A673 (cell line): Measurements from ENCODE around the gene GPR39. TPM values are rescaled to one million over a fixed set of nuclear protein-coding genes. Genes with fewer than 3 reads are reported as not detected.

ENCODE experiments used
- BruUV-seq: library from RNA; stranded (reverse); fragments of 400-500 nt; replicated peaks from 2 replicates; lab custom pipeline; 2021; lab: Mats Ljungman, UMichigan
- CTCF ChIA-PET: fragments of 300-600 bp; sonication (Branson Sonifier 250); formaldehyde crosslinking; loops from one replicate; lab custom pipeline; 2022; ENCODE audit warnings: antibody characterized with exemption; lab: Charles Lee
- POLR2A ChIA-PET: fragments of 300-600 bp; sonication (Branson Sonifier 250); formaldehyde crosslinking; loops from one replicate; lab custom pipeline; 2022; ENCODE audit warnings: antibody characterized with exemption; ENCODE audit not compliant: low non-redundant PET; lab: Charles Lee
- DNase-seq: peaks from one replicate; pipeline ENCODE4 v3.0.0-alpha.2; 2015; ENCODE audit warnings: low spot score
- H3K27ac ChIP-seq: fragments of 200-600 bp; sonication (generic); 2 replicates; pipeline ENCODE4 v1.5.1; 2016; ENCODE audit warnings: mixed run types, low read depth, mild to moderate bottlenecking, mixed read lengths, antibody characterized with exemption, low read length; ENCODE audit not compliant: poor library complexity, severe bottlenecking
- H3K27me3 ChIP-seq: fragments of 200-600 bp; sonication (generic); replicated peaks from 2 replicates; pipeline ENCODE4 v1.6.1; 2017; ENCODE audit warnings: mixed run types, low read depth, mild to moderate bottlenecking, mixed read lengths, antibody characterized with exemption, low read length; ENCODE audit not compliant: insufficient read depth, poor library complexity
- H3K36me3 ChIP-seq: fragments of 200-600 bp; sonication (generic); 2 replicates; pipeline ENCODE4 v1.6.1; 2016; ENCODE audit warnings: mixed run types, mild to moderate bottlenecking, mixed read lengths, antibody characterized with exemption, low read length; ENCODE audit not compliant: insufficient read depth, poor library complexity, severe bottlenecking
- H3K4me1 ChIP-seq: fragments of 200-600 bp; sonication (generic); 2 replicates; pipeline ENCODE4 v1.6.1; 2017; ENCODE audit warnings: mixed run types, mild to moderate bottlenecking, mixed read lengths, antibody characterized with exemption, low read length; ENCODE audit not compliant: insufficient read depth, poor library complexity, severe bottlenecking
- H3K4me3 ChIP-seq: fragments of 200-600 bp; sonication (generic); 2 replicates; pipeline ENCODE4 v1.5.1; 2016; ENCODE audit warnings: low read depth, mixed run types, mild to moderate bottlenecking, mixed read lengths, low read length; ENCODE audit not compliant: poor library complexity, severe bottlenecking
- H3K9me3 ChIP-seq: fragments of 200-600 bp; sonication (generic); 2 replicates; pipeline ENCODE4 v1.6.1; 2016; ENCODE audit warnings: mixed run types, low read depth, mild to moderate bottlenecking, mixed read lengths, antibody characterized with exemption, low read length; ENCODE audit not compliant: poor library complexity, severe bottlenecking
- CTCF ChIP-seq: fragments of 300-800, 200-600 bp; sonication (generic); conservative IDR thresholded peaks from 2 replicates; pipeline ENCODE4 v1.5.1; 2017; ENCODE audit warnings: low read depth, mild to moderate bottlenecking, antibody characterized with exemption, low read length, moderate library complexity, mixed read lengths
- EZH2 ChIP-seq: fragments of 200-600 bp; sonication (generic); IDR thresholded peaks from 2 replicates; pipeline ENCODE4 v1.6.1; 2017; ENCODE audit warnings: borderline replicate concordance, low read depth, mild to moderate bottlenecking, mixed read lengths, antibody characterized with exemption, low read length; ENCODE audit not compliant: poor library complexity, severe bottlenecking
- intact Hi-C: fragments of 100-400 bp; cut with micrococcal nuclease; formaldehyde crosslinking; loops from one replicate; pipeline ENCODE4 v1.10.0; 2022; ENCODE audit not compliant: unreplicated experiment
- total RNA-seq: library from RNA; stranded (reverse); gene quantifications from 2 replicates; pipeline ENCODE4 v1.2.3, GENCODE V29; 2021

The GPR39 gene
- total RNA-seq, 1 experiment from 2014 or later: 3.6 TPM

GRCh38 chr2:132646540-132647108, 230.0 kb downstream of the GPR39 start:
- ChIA-PET CTCF (no interaction called here), POLR2A (no interaction called here)
- TF ChIP-seq CTCF (no peak), EZH2 (no peak)

GRCh38 chr2:132651115-132652045, 234.8 kb downstream of the GPR39 start:
- CTCF ChIA-PET: interaction anchor here (0.5 to 1.5 kb wide), 2 partner anchors 104 to 1127 kb away, joined by 3 read pairs; no protein-coding TSS in a partner anchor
- Histone ChIP-seq H3K4me3 (no peak overlapping the region), H3K4me1 (peaks cover 16% of the 10 kb centered on the region), H3K36me3 (no peaks in the 10 kb centered on the region), H3K27ac (no peak overlapping the region), H3K27me3 (peaks cover 4% of the 10 kb centered on the region), H3K9me3 (no peaks in the 10 kb centered on the region)
- peak; percentile 45 for DNase-seq
- POLR2A ChIA-PET: no interaction called here
- BruUV-seq: no TSS peak
- peak; percentile 57 for TF ChIP-seq CTCF
- TF ChIP-seq EZH2: no peak
- intact Hi-C loops: loop anchor here (5.0 kb wide), 1 partner anchor 521 kb away; no protein-coding TSS in a partner anchor

More at GRCh38 chr2:132646540-132647108, 230.0 kb downstream of the GPR39 start:
- no TSS peak for BruUV-seq
- Histone ChIP-seq H3K27me3 (peaks cover 4% of the 10 kb centered on the region), H3K4me3 (no peak overlapping the region), H3K9me3 (no peaks in the 10 kb centered on the region), H3K27ac (no peak overlapping the region), H3K4me1 (no peaks in the 10 kb centered on the region), H3K36me3 (no peaks in the 10 kb centered on the region)
- intact Hi-C loops: no loop called here
- no peak for DNase-seq

- BruUV-seq: no TSS peak
- ChIA-PET CTCF (interaction anchor here (0.6 kb wide), 1 partner anchor 259 kb away, joined by 3 read pairs; no protein-coding TSS in a partner anchor), POLR2A (no interaction called here)
- intact Hi-C loops: loop anchor here (5.0 kb wide), 1 partner anchor 520 kb away; no protein-coding TSS in a partner anchor
- no peaks in the 10 kb centered on the region for H3K36me3 ChIP-seq
- TF ChIP-seq EZH2 (no peak), CTCF (no peak)
- DNase-seq: peak; percentile 91
- no peak overlapping the region for H3K4me3 ChIP-seq
- peaks cover 16% of the 10 kb centered on the region for H3K4me1 ChIP-seq
- H3K27me3 ChIP-seq: peaks cover 4% of the 10 kb centered on the region
- no peak overlapping the region for H3K27ac ChIP-seq
- no peaks in the 10 kb centered on the region for H3K9me3 ChIP-seq
These were observed 235.9 kb downstream of the GPR39 start for GRCh38 chr2:132652474-132652873.
